Raji (cell line): ENCODE data around the gene SCGB3A1.

ENCODE experiments used
- POLR2A ChIP-seq: IDR thresholded peaks from 2 replicates; pipeline ENCODE4 v1.6.1; 2011; ENCODE audit warnings: low read depth, low read length, control low read depth; ENCODE audit not compliant: insufficient read depth

Gene SCGB3A1

GRCh38 chr5:180618829-180619562 lies 27.7 kb upstream of the SCGB3A1 start:
- no peak for TF ChIP-seq POLR2A

- no peak for TF ChIP-seq POLR2A
These were observed 27.2 kb upstream of the SCGB3A1 start for GRCh38 chr5:180618487-180618828.

DNA sequence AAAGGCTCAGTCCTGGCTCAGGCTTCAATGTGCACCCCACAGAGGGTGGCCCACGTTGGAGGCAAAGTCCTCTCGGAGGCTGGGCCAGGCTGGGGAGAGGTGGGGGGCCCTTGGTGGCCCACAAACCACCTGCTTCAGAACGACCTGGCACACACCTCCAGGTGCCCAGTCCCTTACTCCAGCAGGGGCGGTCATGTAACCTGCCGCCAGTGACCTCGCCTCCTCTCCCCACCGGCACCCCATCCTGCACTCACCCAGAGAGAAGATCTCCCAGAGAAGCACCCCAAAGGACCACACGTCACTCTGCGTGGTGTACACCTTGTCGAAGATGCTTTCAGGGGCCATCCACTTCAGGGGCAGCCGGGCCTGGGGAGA lies 22.5 kb upstream of the SCGB3A1 start:
- no peak for TF ChIP-seq POLR2A

GRCh38 chr5:180613188-180613813 lies 22.0 kb upstream of the SCGB3A1 start:
- no peak for TF ChIP-seq POLR2A

DNA sequence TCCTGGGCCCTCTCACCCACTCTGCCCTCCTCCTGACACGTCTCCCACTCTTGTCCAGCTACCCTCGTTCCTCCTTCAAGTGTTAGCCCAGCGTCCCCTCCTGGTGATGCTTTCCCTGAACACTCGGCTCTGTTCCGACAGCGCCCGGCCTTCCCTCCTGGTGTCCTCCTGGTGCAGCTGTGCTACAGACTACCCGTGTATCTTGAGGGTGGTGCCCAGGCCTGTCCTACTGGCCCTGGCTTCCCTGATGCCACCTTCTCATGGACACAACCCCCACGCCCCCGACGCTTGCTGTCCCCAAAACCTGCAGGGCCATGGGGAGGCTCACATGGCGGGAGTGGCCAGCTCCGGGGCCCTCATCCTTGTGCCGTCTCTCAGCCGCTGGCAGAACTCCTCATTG lies 21.4 kb upstream of the SCGB3A1 start:
- TF ChIP-seq POLR2A, result no peak

GRCh38 chr5:180611140-180611850 lies 20.0 kb upstream of the SCGB3A1 start:
- no peak for TF ChIP-seq POLR2A

DNA sequence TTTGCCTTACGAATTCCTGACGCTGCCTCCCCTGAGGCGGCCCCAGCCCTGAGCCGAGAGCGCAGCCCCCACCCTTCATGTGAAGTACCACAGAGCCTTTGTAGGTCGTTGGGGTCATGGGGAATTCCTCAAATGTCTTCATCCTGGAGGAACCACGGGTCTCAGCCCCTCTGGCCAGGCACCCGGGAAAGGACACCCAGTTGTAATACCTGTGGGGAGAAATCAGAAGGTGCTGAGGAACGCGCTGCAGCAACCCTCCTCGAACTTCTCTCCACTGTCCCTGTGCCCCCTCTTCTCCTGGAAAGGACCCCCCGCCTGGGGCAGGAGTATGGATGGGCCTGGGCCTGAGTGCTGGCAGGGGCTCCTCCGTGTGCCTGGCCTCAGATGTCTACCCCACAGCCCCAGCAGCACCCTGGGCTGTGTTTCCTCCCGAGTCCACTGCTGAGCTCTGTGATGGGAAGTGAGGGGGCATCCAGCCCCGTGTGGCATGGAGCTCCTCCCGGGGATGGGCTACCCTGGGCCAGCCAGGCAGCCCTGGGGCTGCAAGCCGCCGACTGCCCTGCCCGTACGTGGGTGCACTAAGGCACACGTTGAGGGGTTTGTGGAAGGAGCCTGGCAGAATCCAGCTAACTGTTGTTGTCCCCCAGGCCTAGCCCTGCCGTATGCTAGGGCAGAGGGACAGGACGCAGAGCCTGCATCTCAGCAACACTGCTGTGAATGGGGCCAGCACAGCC lies 18.7 kb upstream of the SCGB3A1 start:
- TF ChIP-seq POLR2A, result no peak

DNA sequence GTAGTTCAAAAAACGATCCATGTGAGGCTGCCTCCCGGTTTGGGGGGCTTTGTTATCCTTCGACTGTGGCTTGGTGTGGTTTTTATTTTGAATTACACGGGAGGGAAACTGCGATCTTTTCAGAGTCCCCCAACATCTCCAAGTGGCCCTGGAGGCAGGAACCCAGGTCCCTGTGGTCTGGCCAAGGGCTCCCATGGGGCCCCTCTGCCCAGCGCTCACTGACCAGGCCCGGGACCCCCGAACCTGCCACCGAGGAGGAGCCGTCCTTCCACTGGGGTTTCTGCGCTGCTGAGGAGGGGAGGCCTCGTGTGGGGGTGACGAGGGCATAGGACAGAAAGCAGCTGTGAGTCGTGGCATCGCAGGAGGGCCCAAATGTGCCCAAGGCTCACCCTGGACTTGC lies 18.1 kb upstream of the SCGB3A1 start:
- no peak for TF ChIP-seq POLR2A

DNA sequence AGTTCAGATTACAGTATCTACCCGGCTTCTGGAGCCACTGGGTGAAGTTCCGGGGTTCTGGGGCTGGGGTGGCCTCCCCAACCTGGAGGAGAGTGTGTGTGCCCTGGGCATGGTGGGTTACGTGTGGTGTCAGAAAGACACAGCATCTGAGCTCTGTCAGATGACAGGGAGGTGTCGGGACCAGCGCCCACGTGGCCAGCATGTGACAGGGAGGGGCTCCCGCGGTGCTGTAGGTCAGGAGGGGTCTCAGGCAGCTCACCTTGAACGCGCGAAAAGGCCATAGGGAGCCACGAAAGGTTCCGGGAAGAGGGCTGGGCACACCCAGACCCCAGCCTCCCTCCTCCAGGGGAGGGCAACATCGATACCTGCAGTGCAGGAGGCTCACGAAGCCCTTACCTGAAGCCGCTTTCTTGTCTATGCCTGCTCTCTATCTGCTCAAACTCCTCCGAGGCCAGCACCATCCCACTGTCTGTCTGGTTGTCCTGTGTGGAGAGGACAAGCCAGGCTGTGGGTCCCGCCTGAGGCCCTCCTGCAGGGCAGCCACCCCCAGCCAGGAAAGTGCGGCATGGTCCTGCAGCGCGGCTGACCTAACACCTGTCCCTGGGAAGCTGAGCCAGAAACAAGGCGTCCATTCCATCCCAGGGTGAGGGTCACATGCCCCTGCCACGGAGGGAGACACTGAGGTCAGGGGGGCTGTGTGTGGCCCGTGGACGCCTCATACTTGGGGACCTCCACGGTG lies 17.4 kb upstream of the SCGB3A1 start:
- TF ChIP-seq POLR2A, result no peak

GRCh38 chr5:180607861-180608571 lies 16.7 kb upstream of the SCGB3A1 start:
- TF ChIP-seq POLR2A, result no peak

DNA sequence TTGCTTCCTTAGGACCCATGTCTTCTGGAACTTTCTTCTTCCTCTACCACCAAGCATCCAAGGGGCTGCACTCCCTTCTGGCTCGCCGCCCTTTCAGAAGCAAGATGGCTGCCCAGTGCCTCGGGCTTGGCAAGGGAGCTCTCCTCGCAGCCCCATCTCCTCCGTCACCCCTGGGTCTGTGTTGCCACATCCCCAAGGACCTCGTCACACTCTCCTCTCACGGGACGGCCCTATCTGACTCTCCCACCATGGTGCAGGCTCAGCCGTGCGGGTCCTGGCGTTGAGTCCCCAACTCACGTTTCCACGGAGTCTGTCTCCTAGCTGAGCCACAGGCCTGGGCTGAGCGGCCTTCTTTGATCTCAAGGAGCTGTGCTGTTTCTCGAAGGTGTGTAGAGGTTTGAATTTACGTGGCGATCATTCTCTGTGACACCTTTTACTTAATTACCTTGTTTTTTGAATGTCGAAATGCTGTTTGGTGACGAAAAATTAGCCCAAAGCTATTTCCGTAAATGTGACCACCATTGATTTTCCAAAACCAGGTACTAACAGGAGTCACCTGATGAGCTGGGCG lies 15.0 kb upstream of the SCGB3A1 start:
- no peak for TF ChIP-seq POLR2A

- no peak for TF ChIP-seq POLR2A
These were observed 14.4 kb upstream of the SCGB3A1 start for GRCh38 chr5:180605554-180606214.

DNA sequence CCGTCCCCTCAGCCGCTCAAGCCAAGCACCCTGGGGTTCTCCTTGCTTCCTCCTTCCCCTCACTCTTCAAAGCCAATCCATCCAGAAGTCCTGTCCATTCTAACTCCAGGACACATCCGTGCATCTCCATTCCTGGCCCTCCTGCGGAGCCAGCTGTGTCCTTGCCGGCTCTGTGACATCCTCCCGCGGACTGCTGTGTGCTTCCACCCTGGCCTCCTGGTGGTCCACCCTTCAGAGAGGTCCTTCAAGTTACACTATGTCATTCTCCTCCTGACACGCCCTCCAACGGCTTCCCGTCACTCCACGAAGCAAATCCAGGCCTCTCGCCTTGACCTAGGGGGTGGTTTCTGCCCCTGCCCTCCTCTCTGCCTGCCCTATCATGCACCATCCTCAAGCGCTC lies 13.0 kb upstream of the SCGB3A1 start:
- TF ChIP-seq POLR2A, result no peak

DNA sequence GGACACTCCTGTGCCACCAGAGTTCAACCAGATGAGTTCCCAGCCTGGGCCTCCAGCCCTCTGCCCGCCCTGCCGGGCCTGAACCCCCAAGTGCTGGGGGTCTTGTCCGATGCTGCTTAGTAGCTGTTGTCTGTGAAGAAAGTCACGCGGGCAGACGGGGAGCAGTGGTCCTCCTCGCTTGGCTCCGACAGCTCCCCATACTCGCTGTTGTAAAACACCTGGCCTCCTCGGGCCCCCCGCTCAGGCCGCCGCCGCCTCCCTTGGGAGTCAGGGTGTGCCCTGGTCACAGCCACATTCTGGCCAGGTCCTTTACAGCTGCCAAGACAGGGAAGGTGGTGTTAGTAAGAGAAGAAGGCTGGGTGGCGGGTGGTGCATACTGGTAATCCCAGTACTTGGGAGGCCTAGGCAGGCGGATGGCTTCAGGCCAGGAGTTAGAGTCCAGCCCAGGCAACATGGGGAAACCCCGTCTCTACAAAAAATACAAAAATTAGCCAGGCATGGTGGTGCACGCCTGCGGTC lies 11.8 kb upstream of the SCGB3A1 start:
- no peak for TF ChIP-seq POLR2A
